WERI-Rb-1 (cell line): ENCODE results near the gene TREML1.
"Not testable (repeated sequence)": the region's sequence is repeated elsewhere in the genome, so short reads cannot be mapped to it uniquely, and the experiment has no call there.

Experiments used
- DNase-seq: peaks from one replicate; pipeline ENCODE4 v3.0.0-alpha.2; 2020
- H3K27ac ChIP-seq: fragments of 250-450 bp; sonication (Bioruptor Pico); 2 replicates; pipeline ENCODE4 v1.5.1; 2020; ENCODE audit warnings: mild to moderate bottlenecking, moderate library complexity
- H3K27me3 ChIP-seq: fragments of 250-450 bp; sonication (Bioruptor Pico); 2 replicates; pipeline ENCODE4 v1.5.1; 2021; ENCODE audit warnings: mild to moderate bottlenecking, low read depth, moderate library complexity; ENCODE audit not compliant: insufficient read depth, severe bottlenecking
- H3K36me3 ChIP-seq: fragments of 250-450 bp; sonication (Bioruptor Pico); 2 replicates; pipeline ENCODE4 v1.5.1; 2020; ENCODE audit warnings: mild to moderate bottlenecking, moderate library complexity
- H3K4me3 ChIP-seq: 2 replicates; pipeline ENCODE4 v1.5.1; 2011; ENCODE audit warnings: low read depth, mild to moderate bottlenecking, control low read depth, low read length
- H3K9me3 ChIP-seq: fragments of 250-450 bp; sonication (Bioruptor Pico); 2 replicates; pipeline ENCODE4 v1.5.1; 2021; ENCODE audit warnings: mild to moderate bottlenecking, moderate library complexity; ENCODE audit not compliant: severe bottlenecking
- TF ChIP-seq, protein P1 (sequence below): IDR thresholded peaks from 2 replicates; pipeline ENCODE4 v1.5.1; 2011; ENCODE audit warnings: low read depth, mild to moderate bottlenecking, control low read depth, inconsistent platforms, low read length

TREML1 gene

GRCh38 chr6:41189967-41190366, 35.8 kb upstream of the TREML1 start:
- no peaks in the 10 kb centered on the region for H3K27me3 ChIP-seq
- DNase-seq, result no peak
- no peaks in the 10 kb centered on the region for H3K36me3 ChIP-seq
- TF ChIP-seq, protein P1, sequence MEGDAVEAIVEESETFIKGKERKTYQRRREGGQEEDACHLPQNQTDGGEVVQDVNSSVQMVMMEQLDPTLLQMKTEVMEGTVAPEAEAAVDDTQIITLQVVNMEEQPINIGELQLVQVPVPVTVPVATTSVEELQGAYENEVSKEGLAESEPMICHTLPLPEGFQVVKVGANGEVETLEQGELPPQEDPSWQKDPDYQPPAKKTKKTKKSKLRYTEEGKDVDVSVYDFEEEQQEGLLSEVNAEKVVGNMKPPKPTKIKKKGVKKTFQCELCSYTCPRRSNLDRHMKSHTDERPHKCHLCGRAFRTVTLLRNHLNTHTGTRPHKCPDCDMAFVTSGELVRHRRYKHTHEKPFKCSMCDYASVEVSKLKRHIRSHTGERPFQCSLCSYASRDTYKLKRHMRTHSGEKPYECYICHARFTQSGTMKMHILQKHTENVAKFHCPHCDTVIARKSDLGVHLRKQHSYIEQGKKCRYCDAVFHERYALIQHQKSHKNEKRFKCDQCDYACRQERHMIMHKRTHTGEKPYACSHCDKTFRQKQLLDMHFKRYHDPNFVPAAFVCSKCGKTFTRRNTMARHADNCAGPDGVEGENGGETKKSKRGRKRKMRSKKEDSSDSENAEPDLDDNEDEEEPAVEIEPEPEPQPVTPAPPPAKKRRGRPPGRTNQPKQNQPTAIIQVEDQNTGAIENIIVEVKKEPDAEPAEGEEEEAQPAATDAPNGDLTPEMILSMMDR, result no peak
- no peak overlapping the region for H3K27ac ChIP-seq
- peaks cover 22% of the 10 kb centered on the region for H3K9me3 ChIP-seq
- no peak overlapping the region for H3K4me3 ChIP-seq

DNA sequence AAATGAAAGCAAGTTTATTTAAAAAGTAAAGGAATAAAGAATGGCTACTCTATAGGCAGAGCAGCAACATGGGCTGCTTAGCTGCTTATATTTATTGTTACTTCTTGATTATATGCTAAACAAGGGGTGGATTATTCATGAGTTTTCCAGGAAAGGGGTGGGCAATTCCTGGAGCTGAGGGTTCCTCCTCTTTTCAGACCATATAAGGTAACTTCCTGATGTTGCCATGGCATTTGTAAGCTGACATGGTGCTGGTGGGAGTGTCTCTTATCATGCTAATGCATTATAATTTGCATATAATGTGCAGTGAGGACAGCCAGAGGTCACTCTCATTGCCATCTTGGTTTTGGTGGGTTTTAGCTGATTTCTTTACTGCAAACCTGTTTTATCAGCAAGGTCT, 34.9 kb upstream of the TREML1 start:
- peaks cover 22% of the 10 kb centered on the region for H3K9me3 ChIP-seq
- H3K27me3 ChIP-seq, result not testable (repeated sequence)

DNA sequence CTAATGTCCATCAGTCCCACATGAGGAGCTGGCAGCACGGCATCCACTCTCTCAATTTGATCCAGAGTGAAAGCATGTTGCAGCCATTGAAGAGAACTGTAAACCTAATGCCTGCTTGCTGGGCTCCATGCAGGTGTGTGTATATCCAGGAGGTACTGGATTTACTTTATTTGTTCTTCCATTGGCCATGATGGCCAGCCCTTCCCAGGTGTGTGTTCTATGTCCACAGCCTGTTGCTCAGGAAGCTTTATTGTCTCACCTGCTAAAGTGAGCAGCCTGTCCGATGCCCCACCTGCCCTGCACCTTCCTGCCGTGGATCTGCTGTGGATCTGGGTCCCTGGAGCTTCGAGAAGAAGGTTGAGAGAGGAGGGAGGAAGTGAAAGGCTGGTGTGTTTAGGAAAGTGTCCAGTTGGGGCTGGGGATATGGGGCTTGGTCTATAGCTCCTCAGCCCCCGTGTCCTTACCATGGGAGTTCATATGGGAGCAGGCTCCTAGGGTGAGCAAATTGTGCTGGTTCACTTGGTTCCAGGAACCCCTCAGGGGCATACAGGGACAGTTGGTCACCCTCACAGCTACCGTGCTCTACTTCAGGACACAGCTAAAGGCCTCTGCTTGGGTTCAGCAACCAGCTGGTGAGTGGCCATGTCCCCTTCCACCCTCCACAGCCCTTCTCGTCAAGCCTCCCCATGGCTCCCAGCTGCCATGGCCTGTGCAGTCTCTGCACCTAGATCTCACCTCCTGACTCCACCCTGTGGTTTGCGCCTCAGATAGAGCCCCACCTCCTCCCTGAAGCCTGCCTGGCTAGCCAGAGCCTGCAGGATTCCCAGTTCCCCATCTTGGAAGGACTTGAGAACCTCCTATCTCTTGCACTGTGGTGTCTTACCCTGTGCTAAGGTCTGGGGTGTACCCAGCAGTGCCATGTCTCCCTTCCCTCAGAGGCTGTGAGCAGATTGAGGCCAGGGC, 34.1 kb upstream of the TREML1 start:
- H3K9me3 ChIP-seq, result peaks cover 22% of the 10 kb centered on the region

More for the DNA sequence above, 34.9 kb upstream of the TREML1 start:
- DNase-seq, H3K4me3 ChIP-seq, H3K36me3 ChIP-seq, H3K27ac ChIP-seq: not testable (repeated sequence)

DNA sequence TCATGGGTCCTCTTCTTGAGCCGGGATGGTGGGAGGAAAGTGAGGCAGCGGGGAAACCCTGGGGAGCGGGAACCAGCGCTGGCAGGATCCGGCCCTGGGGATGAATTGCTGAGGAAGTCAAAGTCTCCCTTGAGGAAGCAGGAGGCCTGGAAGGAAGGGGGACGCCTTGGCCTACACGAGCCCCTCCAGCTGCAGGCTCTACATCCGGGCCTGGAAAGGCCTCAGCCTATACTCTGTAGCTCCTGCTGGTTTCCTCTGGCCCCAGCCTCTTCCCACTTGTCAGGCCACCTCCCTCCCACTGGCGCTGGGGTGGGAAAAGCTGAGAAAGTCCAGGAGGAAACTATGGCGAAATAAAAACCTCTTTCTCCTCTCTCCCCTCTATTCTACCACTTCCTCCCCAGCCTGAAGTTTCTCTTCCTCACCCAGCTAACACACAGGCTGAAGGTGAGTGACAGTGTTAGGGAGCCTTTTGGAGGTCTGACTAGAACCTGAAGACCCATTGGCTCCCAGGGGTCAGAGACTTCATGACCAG, 31.9 kb upstream of the TREML1 start:
- no peaks in the 10 kb centered on the region for H3K36me3 ChIP-seq
- peaks cover 22% of the 10 kb centered on the region for H3K9me3 ChIP-seq
- TF ChIP-seq, protein P1, result no peak
- DNase-seq, result no peak
- H3K4me3 ChIP-seq, result no peak overlapping the region
- H3K27me3 ChIP-seq, result no peaks in the 10 kb centered on the region
- no peak overlapping the region for H3K27ac ChIP-seq

More for the DNA sequence above, 34.1 kb upstream of the TREML1 start:
- no peak overlapping the region for H3K4me3 ChIP-seq
- no peaks in the 10 kb centered on the region for H3K36me3 ChIP-seq
- TF ChIP-seq, protein P1, result no peak
- H3K27me3 ChIP-seq, result no peaks in the 10 kb centered on the region
- no peak for DNase-seq
- no peak overlapping the region for H3K27ac ChIP-seq

- no peaks in the 10 kb centered on the region for H3K27me3 ChIP-seq
- TF ChIP-seq, protein P1, result no peak
Observed at GRCh38 chr6:41184761-41185160, 30.6 kb upstream of the TREML1 start.

More at GRCh38 chr6:41184761-41185160, 30.6 kb upstream of the TREML1 start:
- no peak overlapping the region for H3K27ac ChIP-seq
- no peak for DNase-seq
- H3K36me3 ChIP-seq, result no peaks in the 10 kb centered on the region
- peaks cover 10% of the 10 kb centered on the region for H3K9me3 ChIP-seq
- no peak overlapping the region for H3K4me3 ChIP-seq
